Bronchial epithelial cell (primary cell): ENCODE measurements around the gene ACCSL. TPM values are rescaled to one million over a fixed set of nuclear protein-coding genes. Genes with fewer than 3 reads are reported as not detected.

Source experiments
- DNase-seq: peaks from one replicate; pipeline ENCODE4 v3.0.0-alpha.2; 2010; ENCODE audit warnings: low read depth
- FAIRE-seq: peaks from 2 replicates; lab custom pipeline; 2011; peaks lifted over from hg19 to GRCh38; lab: Jason Lieb, UNC
- H3K27me3 ChIP-seq: 2 replicates; pipeline ENCODE4 v1.5.1; 2011; ENCODE audit warnings: low read length; ENCODE audit not compliant: control insufficient read depth, insufficient read depth
- H3K36me3 ChIP-seq: 2 replicates; pipeline ENCODE4 v1.5.1; 2011; ENCODE audit warnings: low read length; ENCODE audit not compliant: control insufficient read depth, insufficient read depth
- H3K4me3 ChIP-seq: 2 replicates; pipeline ENCODE4 v1.5.1; 2011; ENCODE audit warnings: mild to moderate bottlenecking, low read depth, low read length, control low read depth
- total RNA-seq: library from RNA; depleted of rRNA; stranded (reverse); fragments of >200 nt; gene quantifications from 2 replicates; pipeline ENCODE4 v1.2.1, GENCODE V29; 2014
- TF ChIP-seq, protein P1 (sequence below): IDR thresholded peaks from 2 replicates; pipeline ENCODE4 v1.5.1; 2011; ENCODE audit warnings: mild to moderate bottlenecking, moderate library complexity, low read length, control low read depth, inconsistent platforms; ENCODE audit not compliant: insufficient read depth, severe bottlenecking

ACCSL gene
- total RNA-seq, 1 donor from 2014 or later, result not detected

DNA sequence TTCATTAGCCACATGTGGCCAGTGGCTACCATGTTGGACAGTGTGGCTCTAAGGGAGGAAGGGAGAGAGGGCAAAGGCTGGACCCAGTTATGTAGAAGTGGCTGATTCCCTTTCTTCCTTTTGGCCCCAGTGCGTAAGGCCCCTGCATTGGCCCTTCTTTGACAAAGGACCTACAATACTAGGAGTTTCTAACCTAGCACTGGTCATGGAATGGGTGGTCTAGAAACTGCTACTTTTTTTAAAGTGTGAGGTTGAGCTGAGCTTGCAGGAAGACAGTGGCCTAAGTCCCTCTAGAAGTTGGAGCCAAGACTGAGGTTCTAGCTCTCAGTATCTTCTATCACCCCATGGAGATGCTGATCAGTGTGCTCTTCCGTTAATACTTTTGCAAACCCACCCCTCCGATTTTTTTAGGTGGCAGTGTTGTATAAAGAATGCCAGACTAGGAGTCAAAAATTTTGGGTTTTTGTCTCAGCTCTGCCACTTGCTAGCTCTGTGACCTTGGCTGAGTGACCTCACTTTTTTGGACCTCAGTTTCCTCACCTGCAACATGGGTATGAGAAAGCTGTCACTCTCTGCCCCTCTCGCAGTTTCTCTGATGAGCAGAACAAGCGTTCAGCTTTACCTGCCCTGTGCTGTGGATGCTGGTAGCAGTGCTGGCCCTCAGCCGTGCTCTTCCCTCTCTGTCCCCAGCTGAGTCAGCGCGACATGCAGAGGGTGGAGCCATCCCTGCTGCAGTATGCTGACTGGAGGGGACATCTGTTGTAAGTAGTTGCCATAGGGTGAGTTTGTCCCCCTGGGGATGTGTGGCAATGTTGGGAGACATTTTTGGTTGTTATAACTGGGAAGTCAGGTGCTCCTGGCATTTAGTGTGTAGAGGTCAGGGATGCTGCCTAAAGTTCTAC, 25.2 kb downstream of the ACCSL start:
- H3K27me3 ChIP-seq, result no peaks in the 10 kb centered on the region
- TF ChIP-seq, protein P1, sequence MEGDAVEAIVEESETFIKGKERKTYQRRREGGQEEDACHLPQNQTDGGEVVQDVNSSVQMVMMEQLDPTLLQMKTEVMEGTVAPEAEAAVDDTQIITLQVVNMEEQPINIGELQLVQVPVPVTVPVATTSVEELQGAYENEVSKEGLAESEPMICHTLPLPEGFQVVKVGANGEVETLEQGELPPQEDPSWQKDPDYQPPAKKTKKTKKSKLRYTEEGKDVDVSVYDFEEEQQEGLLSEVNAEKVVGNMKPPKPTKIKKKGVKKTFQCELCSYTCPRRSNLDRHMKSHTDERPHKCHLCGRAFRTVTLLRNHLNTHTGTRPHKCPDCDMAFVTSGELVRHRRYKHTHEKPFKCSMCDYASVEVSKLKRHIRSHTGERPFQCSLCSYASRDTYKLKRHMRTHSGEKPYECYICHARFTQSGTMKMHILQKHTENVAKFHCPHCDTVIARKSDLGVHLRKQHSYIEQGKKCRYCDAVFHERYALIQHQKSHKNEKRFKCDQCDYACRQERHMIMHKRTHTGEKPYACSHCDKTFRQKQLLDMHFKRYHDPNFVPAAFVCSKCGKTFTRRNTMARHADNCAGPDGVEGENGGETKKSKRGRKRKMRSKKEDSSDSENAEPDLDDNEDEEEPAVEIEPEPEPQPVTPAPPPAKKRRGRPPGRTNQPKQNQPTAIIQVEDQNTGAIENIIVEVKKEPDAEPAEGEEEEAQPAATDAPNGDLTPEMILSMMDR, result no peak
- FAIRE-seq, result peak; percentile 84

DNA sequence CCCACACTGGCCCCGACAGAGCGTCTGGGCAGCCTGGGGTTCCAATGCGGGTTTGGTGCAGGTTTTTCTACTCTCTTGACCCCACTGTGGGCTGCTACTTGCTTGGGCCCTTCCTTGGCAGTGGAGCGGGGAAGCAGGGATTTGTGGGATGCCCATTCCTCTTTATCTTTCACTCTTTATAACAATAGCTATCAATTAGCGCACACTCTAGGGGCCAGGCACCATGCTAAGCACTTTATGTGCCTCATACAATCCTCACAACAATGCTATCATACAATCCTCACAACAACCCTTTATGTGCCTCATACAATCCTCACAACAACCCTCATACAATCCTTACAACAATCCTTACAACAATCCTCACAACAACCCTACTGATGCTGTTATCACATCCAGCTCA, 31.0 kb downstream of the ACCSL start:
- H3K36me3 ChIP-seq, result no peaks in the 10 kb centered on the region
- DNase-seq (no peak), FAIRE-seq (no peak)
- H3K4me3 ChIP-seq, result no peak overlapping the region
- H3K27me3 ChIP-seq, result no peaks in the 10 kb centered on the region
- TF ChIP-seq, protein P1, result no peak

More for the DNA sequence above, 25.2 kb downstream of the ACCSL start:
- H3K36me3 ChIP-seq, result no peaks in the 10 kb centered on the region
- H3K4me3 ChIP-seq, result no peak overlapping the region
- DNase-seq, result no peak

DNA sequence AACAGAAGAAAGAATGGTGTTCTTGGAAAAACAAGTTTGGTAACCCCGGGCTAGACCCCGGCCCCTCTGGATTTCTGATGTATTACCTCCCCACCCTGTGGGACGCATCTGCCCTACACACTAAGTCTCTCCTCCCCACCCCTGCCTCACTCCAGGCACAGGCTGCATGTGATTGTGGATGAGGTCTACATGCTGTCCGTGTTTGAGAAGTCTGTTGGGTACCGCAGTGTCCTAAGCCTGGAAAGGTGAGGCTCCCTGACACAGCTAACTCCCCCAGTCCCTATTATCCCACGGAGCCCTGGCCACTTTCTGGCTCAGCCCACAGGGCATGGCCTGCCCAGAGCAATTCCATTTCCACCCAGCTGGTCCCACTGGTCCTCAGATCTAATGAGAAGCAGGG, 31.6 kb downstream of the ACCSL start:
- FAIRE-seq (no peak), DNase-seq (no peak)
- no peaks in the 10 kb centered on the region for H3K27me3 ChIP-seq
- no peaks in the 10 kb centered on the region for H3K36me3 ChIP-seq
- TF ChIP-seq, protein P1, result no peak
- no peak overlapping the region for H3K4me3 ChIP-seq

DNA sequence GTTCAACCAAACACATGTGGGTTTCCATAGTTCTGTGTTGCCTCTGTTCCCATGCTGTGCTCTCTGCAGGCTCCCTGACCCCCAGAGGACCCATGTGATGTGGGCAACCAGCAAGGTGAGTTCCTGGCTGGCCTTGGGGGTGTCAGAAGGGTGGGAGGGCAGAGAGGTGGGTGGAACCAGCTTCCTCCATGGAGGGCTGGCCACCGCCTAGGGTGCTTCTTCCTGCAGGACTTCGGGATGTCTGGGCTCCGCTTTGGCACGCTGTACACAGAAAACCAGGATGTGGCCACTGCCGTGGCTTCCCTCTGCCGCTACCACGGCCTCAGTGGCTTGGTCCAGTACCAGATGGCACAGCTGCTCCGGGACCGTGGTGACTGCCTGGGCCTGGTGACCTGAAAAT, 33.2 kb downstream of the ACCSL start:
- no peaks in the 10 kb centered on the region for H3K36me3 ChIP-seq

DNA sequence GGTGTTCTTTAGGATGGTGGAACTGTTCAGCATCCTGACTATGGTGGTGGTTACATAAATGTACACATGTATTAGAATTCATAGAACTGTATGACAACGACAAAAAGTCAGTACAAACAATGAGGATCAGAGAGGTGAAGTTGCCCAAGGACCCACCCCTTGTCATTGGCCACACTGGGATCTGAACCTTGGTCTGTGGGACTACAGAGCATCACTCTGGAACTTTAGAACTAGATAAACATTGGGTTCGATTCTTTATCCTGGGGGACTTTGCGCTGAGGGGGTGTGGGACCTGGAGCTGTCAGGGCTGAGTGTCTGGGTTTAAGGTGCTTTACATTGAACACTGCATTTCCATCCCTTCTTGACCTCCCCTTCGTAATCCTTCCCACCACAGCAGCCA, 34.9 kb downstream of the ACCSL start:
- no peak overlapping the region for H3K4me3 ChIP-seq
- no peaks in the 10 kb centered on the region for H3K36me3 ChIP-seq
- peak; percentile 62 for FAIRE-seq
- no peaks in the 10 kb centered on the region for H3K27me3 ChIP-seq
- DNase-seq, result no peak
- TF ChIP-seq, protein P1, result no peak

More for the DNA sequence above, 33.2 kb downstream of the ACCSL start:
- no peaks in the 10 kb centered on the region for H3K27me3 ChIP-seq
- DNase-seq (no peak), FAIRE-seq (no peak)
- TF ChIP-seq, protein P1, result no peak
- H3K4me3 ChIP-seq, result no peak overlapping the region
